Forelimb muscle (tissue), 1 donor: Measurements from ENCODE around the gene EFR3B. TPM values are rescaled to one million over a fixed set of nuclear protein-coding genes. Genes with fewer than 3 reads are reported as not detected.
"Not testable (repeated sequence)": the region's sequence is repeated elsewhere in the genome, so short reads cannot be mapped to it uniquely, and the experiment has no call there.

Source experiments
- DNase-seq: peaks from one replicate; pipeline ENCODE4 v3.0.0-alpha.2; 2013; ENCODE audit warnings: low read depth
- polyA plus RNA-seq: library from polyadenylated mRNA; unstranded; fragments of 120-200 nt; gene quantifications from one replicate; pipeline ENCODE4 v1.2.1, GENCODE V29; 2013; ENCODE audit not compliant: insufficient read length

Gene EFR3B
- polyA plus RNA-seq, 1 donor = 5.9 TPM

DNA sequence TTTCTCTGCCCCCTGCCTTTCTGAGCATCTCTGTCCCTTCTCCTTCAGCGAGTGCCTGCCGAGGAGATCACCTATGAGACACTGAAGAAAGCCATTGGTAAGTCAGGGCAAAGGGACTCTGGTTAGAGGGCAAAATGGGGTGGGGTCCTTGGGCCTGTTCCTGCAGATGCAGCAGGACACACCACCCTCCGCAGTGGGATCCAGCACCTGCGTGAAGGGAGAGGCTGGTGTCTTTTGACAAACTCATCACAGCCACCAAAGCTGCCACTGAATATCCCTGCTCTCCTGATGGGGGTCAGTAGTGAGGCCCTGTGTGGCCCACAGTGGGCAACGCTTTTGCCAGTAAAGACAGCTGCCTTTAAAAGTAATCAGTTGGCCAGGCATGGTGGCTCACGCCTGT, 107.8 kb downstream of the EFR3B start:
- DNase-seq = no peak

GRCh38 chr2:25150993-25151392, 109.1 kb downstream of the EFR3B start:
- DNase-seq = not testable (repeated sequence)

GRCh38 chr2:25151718-25152117, 109.8 kb downstream of the EFR3B start:
- no peak for DNase-seq

- no peak for DNase-seq
Observed at GRCh38 chr2:25155401-25155800, 113.5 kb downstream of the EFR3B start.

DNA sequence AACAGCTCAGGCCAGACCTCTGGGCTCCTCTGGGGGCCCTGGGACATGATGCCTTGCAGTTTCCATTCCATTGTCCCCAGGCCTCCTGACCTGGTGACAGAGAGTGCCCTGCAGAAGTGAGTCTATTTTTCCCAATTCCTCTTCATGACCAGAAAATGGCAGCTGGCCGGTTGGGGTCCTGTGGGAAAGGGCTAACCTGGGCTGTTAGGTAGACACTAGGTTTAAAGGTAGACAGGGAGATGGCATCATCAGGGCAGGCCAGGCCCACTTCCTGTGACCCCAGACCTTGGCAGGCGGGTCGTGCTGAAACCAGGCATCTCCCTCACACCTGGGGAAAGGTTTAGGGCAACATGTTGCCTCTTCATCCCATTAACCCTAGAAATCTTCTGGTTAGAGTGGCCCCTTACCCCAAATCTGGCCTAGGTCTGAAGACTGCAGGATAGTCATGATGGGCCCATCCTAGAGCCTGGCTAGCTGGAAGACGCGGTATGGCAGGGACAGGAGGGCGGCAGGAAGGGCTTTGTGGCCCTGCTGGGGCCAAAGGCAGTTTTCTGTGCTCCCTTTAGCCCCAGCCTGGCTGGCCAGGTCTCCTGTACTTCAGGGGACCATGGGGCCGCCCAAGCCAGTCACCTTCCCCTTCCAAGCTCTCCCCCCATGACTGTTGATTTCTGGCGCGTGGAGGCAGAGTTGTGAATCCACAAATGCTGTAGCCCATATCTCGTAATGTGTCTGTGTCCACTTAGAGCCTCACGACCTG, 116.4 kb downstream of the EFR3B start:
- DNase-seq = no peak

GRCh38 chr2:25159949-25160348, 118.1 kb downstream of the EFR3B start:
- no peak for DNase-seq

DNA sequence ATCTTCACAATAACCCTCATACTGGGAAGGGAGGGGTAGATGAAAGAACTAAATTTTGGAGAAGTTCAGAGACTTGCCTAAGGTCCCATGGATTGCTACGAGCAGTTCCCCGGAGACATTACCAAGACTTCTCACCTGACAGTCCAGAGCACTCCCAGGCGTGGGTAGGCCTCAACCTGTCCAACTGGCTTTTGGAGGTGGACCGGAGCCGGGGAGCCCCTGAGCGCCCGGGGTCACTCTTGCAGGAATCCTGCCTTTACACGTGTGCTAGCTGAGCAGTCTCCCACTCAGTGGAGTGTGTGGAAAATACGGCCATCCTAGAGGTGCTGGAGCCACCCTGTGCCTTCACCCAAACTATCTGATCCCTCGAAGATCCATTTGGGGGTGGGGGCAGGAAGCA, 118.5 kb downstream of the EFR3B start:
- no peak for DNase-seq

GRCh38 chr2:25161055-25161781, 119.3 kb downstream of the EFR3B start:
- DNase-seq = no peak

GRCh38 chr2:25162061-25162460, 120.2 kb downstream of the EFR3B start:
- DNase-seq = not testable (repeated sequence)

DNA sequence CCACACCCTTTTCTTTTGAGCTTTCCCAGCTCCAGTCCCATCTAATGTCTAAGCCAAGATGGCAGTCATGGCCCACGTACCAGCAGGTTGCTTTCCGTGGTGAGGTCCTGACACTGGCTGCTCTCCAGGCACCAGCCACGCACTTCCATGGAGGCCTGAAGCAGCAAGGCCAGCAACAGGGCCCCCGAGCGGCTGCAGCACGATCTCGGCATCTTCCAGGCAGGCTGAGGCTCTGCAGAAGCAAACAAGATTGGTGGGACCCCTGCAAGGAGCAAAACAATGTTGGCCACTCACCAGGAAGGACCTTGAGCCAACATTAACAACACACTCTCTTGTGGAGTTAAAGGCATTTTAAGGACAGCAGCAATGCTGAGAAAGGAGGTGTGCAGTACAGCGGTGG, 122.7 kb downstream of the EFR3B start:
- no peak for DNase-seq

DNA sequence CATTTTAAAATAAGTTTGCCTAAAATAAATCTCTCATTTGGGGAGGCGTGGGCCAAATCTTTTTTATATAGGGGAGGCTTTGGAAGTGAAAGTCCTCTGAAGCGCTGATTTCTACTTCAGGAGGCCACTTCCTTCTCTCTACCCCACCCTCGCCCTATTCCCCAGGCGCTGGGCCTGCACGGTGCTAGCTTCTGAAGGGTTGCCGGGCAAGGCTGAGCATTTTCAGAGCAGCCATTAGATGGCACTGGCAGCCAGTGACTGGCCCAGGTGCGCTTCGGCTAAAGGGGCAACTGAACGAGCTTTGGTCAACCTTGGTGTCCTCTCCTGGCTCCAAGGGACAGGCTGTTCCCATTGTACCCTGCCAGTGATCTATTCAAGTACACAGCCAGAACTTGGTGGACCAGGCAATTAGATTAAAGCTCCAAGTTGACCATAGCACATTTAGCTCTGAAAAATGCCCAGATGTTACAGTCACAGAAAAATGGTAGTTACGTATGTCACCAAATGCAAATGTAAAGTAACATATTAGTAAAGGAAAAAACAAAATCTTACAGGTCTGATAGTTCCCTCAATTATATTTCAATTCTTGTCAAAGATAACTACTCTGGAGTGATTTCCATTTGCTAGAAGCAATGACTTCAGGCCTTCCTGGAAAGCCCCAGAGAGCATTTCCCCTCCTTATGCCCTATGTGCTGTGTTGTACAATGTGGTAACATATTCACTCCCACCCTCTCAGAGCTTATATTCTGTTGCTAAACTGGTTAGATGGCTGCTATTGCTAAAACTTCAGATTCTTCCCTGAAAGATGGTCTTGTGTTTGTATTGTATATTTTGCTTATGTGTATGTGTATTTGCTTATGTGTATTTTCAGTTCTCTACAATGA, 124.4 kb downstream of the EFR3B start:
- DNase-seq = no peak

- no peak for DNase-seq
Observed at GRCh38 chr2:25168256-25169072, 126.6 kb downstream of the EFR3B start, which contains the start of gene POMC. Gene POMC, minus strand, starts transcription at chr2:25168580. Its CDS starts 3,808 bp downstream, at chr2:25164772.

- DNase-seq = no peak
Observed at GRCh38 chr2:25169073-25169470, 127.2 kb downstream of the EFR3B start.

DNA sequence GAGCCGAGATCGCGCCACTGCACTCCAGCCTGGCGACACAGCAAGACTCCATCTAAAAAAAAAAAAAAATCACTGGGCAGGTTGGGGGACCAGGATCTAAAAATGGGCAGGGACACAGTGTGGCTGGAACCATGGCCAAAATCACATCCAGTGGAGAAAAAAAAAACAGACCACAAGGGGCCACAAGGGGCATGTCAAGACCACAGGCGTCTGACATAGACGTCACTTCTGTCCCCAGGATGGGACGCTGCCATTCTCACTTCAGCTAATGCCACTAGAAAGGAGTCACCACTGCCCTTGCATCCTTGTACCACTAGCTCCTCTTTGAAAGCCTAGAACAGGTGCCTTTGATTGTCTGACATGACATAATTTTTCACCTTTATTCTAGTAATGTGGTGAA, 129.0 kb downstream of the EFR3B start:
- DNase-seq = no peak

DNA sequence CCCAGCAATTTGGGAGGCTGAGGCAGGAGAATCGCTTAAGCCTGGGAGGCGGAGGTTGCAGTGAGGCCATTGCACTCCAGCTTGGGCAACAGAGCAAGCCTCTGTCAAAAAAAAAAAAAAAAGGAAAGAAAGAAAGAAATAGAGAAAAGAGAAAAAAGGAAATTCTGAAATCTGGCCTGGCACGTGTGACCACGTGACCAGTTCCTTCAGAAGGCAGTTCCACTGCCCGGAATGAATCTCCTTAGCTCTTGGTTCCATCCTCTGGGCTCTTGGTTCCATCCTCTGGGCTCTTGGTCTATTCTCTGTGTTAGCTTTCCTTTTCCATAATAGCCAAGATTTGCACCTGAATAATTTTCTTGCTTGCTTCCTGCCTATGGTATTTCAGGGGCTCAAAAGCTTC, 131.8 kb downstream of the EFR3B start:
- no peak for DNase-seq

DNA sequence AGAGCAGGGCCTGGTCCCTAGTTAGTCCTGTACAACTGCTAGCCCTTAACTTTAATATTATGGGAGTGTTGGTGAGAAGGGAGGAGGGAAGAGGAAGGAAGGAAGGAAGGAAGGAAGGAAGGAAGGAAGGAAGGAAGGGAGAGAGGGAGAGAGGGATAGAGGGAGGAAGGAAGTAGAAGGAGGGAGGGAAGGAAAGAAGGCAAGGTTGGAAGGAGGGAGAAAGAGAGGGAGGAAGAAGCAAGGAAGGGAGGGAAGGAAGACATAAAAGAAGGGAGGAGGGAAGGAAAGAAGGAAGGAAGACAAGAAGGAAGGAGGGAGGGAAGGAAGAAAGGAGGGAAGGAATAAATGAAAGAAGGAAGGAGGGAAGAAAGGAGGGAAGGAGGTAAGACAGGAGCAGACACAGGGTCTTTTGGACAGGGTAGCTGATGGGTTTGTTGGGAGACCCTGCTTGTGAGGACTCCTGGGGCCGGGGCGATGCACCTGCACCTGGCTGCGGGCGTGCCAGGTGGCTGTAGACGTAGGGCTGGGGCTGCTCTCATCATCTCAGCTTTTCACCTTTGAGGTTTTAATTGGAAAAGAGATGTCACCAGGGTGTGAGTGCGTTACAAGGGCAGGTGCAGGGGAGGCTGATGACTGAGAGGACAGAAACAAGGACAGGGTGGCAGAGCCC, 132.5 kb downstream of the EFR3B start:
- no peak for DNase-seq

GRCh38 chr2:25176138-25176537, 134.3 kb downstream of the EFR3B start:
- no peak for DNase-seq

DNA sequence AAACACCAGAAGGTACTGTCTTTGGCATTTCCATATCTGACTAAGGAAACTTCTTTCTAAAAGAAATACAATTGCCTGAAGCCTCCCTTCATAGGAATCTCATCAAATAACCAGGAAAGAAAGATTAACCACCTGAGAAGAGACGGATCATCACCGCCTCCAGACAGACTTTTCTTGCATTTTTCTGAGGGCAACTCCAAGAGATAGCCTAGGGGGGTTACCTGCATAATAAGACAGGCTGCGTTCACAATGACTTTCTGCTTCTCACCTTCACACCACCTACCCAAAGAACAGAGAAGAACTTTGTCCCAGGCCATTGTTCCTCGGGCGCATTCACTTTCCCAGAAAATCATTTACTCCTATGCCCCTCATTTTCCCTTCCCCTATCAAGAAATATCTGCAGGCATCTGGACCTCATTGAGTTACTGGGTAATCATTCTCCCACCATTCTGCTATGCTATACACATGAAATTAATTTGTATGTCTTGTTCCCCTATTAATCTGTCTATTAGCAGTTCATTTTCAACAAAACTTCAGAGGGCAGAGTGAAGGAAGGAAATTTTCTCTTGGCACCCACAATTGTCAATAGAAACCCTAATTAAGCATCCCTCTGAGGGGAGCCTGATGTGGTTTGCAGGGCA, 134.8 kb downstream of the EFR3B start:
- no peak for DNase-seq

- no peak for DNase-seq
Observed at GRCh38 chr2:25177211-25177611, 135.3 kb downstream of the EFR3B start.

- DNase-seq = no peak
Observed at GRCh38 chr2:25178976-25179375, 137.1 kb downstream of the EFR3B start.
